NCI-H2029 (cell line): ENCODE results near the gene BOK.
"Not testable (repeated sequence)": the region's sequence is repeated elsewhere in the genome, so short reads cannot be mapped to it uniquely, and the experiment has no call there.

Experiments used
- DNase-seq: peaks from one replicate; lab custom pipeline; 2025; lab: John Stamatoyannopoulos, UW

The BOK gene

GRCh38 chr2:241559323-241560161, 997 bp downstream of the BOK start:
- DNase-seq: no peak

DNA sequence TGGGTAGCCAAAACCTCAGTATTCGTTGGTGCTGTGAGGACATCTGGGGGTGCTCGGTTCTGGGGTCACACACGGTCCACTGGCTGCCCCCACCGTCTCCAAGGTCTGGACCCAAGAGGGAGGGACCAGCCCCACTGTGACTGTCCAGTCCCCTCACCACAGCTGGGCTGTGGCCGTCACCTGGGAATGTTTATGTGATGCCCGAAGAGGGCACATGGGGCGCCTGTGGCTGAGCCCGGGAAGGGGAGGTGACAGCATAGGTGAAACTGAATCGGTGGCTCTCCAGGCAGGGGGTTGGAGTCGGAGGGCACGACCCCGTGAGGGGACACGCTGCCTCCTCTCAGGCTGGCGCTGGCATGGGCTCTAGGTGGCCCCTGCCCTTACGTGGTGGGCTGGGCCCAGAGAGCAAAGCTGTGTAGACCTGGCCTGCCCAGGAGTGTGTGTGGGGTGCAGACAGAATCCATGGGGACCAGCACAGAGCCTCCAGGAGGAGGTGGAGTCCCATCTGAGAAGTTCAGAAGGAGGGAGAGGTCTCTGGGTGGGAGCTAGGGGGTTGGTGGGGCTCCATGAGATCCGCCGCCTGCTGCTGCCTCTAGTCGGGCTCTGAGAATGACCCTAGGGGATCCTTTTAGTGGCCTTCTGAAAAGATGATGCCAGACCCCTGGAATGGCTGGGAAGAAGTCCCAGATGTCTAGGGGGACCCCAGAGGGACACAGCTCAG, 1.8 kb downstream of the BOK start:
- DNase-seq: no peak

- no peak for DNase-seq
These were observed 2.4 kb downstream of the BOK start for GRCh38 chr2:241560883-241561474.

DNA sequence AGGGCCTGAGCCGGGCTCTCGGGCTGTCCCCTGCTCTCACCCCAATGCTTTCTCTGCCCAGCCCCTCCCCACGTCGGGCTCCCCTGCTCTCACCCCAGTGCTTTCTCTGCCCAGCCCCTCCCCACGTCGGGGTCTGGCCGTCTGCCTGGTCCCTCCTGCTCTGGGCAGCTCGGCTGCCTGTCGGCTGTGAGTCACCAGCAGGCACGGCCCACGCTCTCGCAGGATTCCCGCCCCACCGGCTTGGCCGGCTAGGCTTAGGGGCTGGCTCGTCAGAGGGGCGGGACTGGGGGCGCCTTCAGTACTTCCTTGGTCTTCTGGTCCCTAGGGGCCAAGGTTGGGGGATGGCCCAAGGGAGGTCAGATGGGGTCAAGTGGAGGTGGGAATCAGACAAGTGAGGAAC, 3.3 kb downstream of the BOK start:
- DNase-seq: no peak

DNA sequence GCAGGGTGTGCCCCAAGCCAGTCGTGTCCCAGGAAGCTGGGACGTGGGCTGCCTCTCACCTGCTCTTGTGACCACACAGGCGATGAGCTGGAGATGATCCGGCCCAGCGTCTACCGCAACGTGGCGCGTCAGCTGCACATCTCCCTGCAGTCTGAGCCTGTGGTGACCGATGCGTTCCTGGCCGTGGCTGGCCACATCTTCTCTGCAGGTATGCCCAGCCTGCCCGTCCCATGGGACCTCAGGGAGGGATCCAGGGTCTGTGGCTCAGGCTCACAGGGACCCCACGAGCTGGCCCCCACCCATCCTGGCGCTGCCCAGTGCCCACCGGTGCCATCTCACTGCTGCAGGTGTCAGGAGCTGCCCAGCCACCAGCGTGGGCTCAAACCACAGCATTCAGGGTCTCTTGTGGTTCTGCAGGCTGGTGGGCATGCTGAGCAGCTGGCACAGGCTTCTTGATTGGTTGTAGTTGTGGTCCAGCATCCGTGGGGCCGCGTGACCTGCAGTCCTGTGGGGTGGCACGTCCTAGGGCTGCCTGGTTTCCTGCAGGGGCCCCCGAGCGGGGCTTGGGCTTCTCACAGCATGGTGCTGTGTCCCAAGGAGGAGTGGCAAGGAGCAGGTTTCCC, 3.8 kb downstream of the BOK start:
- DNase-seq: no peak

DNA sequence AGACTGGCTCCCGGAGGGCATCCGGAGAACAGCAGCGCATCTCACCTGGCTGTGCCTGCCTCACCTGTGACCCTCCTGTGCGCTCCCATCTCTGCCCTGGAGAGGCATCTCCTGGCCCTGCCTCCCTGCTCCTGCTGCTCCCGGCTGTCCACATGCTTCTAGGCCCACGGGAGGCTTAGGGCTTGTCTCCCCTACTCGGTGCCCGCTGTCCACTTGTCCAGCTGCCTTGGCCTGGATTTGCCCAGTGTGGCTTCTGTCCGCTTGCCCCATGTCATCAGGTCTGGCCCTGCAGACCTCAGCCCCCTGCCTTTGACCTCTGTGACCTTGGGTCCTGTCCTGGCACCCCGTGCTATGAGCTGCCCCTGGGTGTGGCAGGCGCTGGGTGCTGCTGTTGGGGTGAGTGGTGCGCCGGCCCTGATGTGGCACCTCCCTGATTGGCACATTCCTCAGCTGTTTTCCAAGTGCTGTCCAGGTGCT, 4.5 kb downstream of the BOK start:
- no peak for DNase-seq

- no peak for DNase-seq
These were observed 5.0 kb downstream of the BOK start for GRCh38 chr2:241563571-241563980.

GRCh38 chr2:241563981-241564595, 5.5 kb downstream of the BOK start:
- DNase-seq: no peak

DNA sequence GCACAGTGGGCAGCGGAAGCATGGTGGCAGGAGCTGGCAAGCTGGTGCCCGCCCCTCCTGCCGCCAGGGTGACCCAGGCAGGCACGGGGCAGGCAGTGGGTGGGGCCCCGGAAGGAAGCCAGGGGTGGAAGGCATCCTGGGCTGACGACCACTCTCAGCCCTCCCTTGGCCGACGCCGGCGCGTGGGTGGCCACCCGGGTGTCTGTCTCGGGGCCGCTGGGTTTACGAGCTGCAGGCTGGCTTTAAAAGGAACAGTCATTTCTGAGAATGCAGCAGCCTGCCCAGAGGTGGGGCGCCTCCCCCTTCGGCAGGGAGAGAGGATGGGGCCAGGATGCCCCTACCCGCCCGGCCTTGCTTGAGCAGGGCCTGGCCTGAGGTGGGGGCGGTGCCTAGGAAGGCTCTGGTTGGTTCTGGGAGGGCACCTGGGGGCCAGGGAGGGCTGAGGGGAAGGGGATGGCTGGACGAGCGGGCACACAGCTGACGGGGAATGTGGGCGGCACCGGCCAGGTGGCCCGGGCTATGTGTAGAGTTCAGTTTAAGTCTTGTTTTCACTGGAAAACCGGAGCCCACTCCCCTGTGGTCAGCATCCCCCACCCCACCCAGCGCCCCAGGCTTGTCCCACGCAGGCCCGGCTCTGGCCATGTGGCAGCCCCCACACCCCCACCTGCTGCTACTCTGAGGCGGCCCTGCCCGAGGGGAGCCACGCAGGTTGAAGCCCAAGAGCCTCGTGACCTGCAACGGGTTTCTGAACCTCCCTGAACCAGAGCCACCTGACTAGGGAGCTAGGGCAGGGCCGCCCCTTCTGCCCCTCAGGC, 6.3 kb downstream of the BOK start:
- DNase-seq: no peak

- no peak for DNase-seq
These were observed 6.9 kb downstream of the BOK start for GRCh38 chr2:241565411-241565810.

DNA sequence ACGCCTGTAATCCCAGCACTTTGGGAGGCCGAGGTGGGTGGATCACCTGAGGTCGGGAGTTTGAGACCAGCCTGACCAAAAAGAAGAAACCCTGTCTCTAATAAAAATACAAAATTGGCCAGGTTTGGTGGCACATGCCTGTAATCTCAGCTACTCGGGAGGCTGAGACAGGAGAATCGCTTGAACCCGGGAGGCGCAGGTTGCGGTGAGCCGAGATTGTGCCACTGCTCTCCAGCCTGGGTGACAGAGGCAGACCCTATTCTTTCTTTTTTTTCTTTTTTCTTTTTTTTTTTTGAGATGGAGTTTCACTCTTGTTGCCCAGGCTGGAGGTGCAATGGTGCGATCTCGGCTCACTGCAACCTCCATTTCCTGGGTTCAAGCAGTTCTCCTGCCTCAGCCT, 7.5 kb downstream of the BOK start:
- DNase-seq: not testable (repeated sequence)

- no peak for DNase-seq
These were observed 7.9 kb downstream of the BOK start for GRCh38 chr2:241566468-241566867.

DNA sequence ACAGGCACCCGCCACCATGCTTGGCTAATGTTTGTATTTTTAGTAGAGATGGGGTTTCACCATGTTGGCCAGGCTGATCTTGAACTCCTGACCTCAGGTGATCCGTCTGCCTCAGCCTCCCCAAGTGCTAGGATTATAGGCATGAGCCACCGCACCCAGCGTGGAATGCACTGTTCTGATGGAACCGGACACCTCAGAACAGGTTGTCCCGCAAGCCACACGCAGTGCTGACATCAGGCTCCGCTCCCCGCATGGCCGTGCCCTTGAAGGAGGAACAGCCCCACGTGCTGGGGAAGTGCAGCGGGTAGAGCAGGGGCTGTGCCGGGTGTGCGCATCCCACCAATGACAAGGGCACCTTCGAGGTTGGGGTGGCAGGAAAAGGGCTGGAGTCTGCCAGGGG, 8.7 kb downstream of the BOK start:
- DNase-seq: not testable (repeated sequence)

GRCh38 chr2:241567776-241568175, 9.2 kb downstream of the BOK start:
- DNase-seq: no peak

- DNase-seq: peak; percentile 26
These were observed 10.2 kb downstream of the BOK start for GRCh38 chr2:241568726-241569125.

- DNase-seq: no peak
These were observed 11.3 kb downstream of the BOK start for GRCh38 chr2:241569831-241570281.

DNA sequence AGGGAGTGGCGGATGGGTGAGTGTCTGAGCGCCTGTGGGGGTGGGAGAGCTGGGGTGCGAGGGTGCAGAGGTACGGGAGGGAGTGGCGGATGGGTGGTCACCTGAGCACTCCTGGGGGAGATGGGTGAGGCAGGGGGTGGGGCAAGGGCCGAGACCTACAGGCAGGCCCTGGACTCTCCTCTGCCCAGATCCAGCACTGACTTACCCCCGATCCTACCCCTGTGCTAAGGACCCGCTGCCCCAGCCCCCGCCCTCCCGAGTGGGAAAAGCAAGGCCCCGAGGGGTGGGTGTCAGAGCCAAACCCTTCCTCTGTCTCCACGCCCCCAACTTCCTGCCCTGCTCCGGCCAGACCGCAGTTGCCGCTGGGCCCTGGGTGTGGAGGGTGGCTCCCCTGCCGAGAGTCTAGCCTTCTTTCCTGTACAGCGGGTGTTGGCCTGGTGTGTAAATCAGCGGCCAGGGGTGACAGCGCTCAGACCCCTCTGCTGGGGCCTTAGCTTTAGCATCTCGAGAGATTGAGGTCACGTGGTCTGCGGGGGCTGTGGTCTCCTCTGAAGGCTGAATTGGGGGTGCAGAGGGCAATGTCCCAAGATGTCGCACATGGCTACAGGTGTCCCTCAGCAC, 12.5 kb downstream of the BOK start:
- no peak for DNase-seq

DNA sequence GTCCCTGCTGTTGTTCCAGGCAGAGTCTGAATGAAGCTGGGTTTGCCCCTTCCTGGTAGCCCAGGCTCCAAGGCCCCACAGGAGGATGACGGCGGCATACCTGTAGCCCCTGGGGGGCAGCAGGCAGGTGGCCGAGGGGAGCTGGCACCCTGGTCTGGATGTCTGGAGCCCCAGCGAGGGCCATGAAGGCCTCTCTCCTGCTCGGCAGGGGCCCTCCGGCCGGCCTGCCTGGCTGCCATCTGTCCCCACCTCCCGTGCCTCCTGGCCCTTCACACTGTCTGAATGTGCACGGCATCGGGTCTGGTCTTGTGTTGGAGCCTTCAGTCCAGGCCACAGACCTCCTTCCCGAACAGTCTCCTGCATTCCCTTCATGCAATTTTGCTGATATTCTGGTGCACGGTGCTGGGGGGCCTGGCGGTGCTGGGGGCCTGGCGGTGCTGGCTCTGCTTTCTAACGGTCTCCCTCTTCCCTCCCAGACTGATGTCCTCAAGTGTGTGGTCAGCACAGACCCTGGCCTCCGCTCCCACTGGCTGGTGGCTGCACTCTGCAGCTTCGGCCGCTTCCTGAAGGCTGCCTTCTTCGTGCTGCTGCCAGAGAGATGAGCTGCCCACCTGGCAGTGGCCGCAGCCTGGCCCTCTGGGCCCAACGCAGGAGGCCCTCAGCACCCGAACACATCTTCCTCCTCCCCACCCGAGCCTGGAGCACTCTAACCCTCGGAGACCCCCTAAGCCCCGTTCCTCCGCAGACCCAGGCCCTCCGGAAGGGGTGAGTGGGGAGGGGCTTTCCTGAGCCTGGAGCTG, 13.5 kb downstream of the BOK start:
- no peak for DNase-seq

DNA sequence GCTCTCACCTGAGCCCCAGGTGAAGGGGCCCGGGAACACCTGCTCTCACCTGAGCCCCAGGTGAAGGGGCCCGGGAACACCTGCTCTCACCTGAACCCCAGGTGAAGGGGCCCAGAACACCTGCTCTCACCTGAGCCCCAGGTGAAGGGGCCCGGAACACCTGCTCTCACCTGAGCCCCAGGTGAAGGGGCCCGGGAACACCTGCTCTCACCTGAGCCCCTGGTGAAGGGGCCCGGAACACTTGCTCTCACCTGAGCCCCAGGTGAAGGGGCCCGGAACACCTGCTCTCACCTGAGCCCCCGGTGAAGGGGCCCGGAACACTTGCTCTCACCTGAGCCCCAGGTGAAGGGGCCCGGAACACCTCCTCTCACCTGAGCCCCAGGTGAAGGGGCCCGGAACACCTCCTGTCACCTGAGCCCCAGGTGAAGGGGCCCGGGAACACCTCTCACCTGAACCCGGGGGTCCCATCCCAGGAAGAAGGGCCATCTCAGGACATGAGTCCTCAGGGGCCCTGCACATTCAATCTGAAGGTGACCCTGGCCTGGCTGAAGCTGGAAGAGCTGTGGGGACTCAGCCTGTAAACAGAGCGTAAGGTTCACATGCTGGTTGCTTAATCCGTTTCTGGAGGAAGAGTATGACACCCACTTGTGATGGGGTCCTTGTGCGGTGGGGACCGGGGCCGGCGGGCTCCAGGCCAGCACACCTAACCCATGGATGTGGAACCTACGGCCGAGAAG, 14.5 kb downstream of the BOK start:
- not testable (repeated sequence) for DNase-seq
